CD4-positive, alpha-beta T cell (primary cell): Measurements from ENCODE around the gene INPP4B. TPM values are rescaled to one million over a fixed set of nuclear protein-coding genes. Genes with fewer than 3 reads are reported as not detected.

Source experiments
- ATAC-seq: fragments of 200-7000 bp; cut with Tn5 transposase; one replicate; pipeline ENCODE4 v1.10.0; 2022; ENCODE audit warnings: mild to moderate bottlenecking; ENCODE audit not compliant: poor library complexity
- CTCF ChIA-PET: fragments of 350-600 bp; sonication (Branson Sonifier 250); formaldehyde crosslinking; loops from one replicate; lab custom pipeline; 2021; ENCODE audit warnings: antibody characterized with exemption, inconsistent platforms; lab: Charles Lee
- POLR2A ChIA-PET: fragments of 350-600 bp; sonication (Branson Sonifier 250); formaldehyde crosslinking; loops from one replicate; lab custom pipeline; 2021; ENCODE audit warnings: antibody characterized with exemption, inconsistent platforms; lab: Charles Lee
- DNase-seq, 14 experiments: peaks; one replicate each; pipeline ENCODE4 v3.0.0-alpha.2; 2013 to 2020; ENCODE audit warnings: mixed read lengths in 2 of 14
- H3K27ac ChIP-seq, 2 donors: one replicate each; pipeline versions ENCODE4 v1.5.1 to v1.7.0; 2013; ENCODE audit warnings: low read length in 2 of 2, low read depth in 1 of 2, mild to moderate bottlenecking in 1 of 2
- H3K27me3 ChIP-seq, 2 experiments: 1 replicate in 1 of 2; 2 replicates in 1 of 2; pipeline versions ENCODE4 v1.6.1 to v1.7.0; 2013; ENCODE audit warnings: low read length in 2 of 2, control low read depth in 1 of 2, mild to moderate bottlenecking in 1 of 2, moderate library complexity in 1 of 2; ENCODE audit not compliant: insufficient read depth in 2 of 2, control insufficient read depth in 1 of 2
- H3K36me3 ChIP-seq: one replicate; pipeline ENCODE4 v1.6.1; 2013; ENCODE audit warnings: low read length, control low read depth; ENCODE audit not compliant: insufficient read depth
- H3K4me1 ChIP-seq: one replicate; pipeline ENCODE4 v1.6.1; 2013; ENCODE audit warnings: low read length, control low read depth; ENCODE audit not compliant: insufficient read depth
- H3K4me3 ChIP-seq: one replicate; pipeline ENCODE4 v1.5.1; 2013; ENCODE audit warnings: mild to moderate bottlenecking, low read length, moderate library complexity
- H3K9me3 ChIP-seq, 2 experiments: 1 replicate in 1 of 2; 2 replicates in 1 of 2; pipeline versions ENCODE4 v1.6.1 to v1.7.0; 2013; ENCODE audit warnings: low read length in 2 of 2, mild to moderate bottlenecking in 2 of 2, control low read depth in 1 of 2, moderate library complexity in 1 of 2; ENCODE audit not compliant: control insufficient read depth in 1 of 2, insufficient read depth in 1 of 2
- H3K27ac Mint-ChIP-seq: one replicate; pipeline ENCODE4 v1.8.0; 2020; ENCODE audit warnings: mixed read lengths
- H3K27me3 Mint-ChIP-seq: one replicate; pipeline ENCODE4 v1.8.0; 2021; ENCODE audit warnings: mixed read lengths
- H3K36me3 Mint-ChIP-seq: one replicate; pipeline ENCODE4 v1.8.0; 2021; ENCODE audit warnings: low read depth, mixed read lengths
- H3K4me1 Mint-ChIP-seq: one replicate; pipeline ENCODE4 v1.8.0; 2021; ENCODE audit warnings: low read depth, mixed read lengths
- H3K4me3 Mint-ChIP-seq: one replicate; pipeline ENCODE4 v1.8.0; 2020; ENCODE audit warnings: mild to moderate bottlenecking, mixed read lengths
- H3K9me3 Mint-ChIP-seq: one replicate; pipeline ENCODE4 v1.8.0; 2020; ENCODE audit warnings: mixed read lengths
- CTCF ChIP-seq: fragments of 200-600 bp; IDR thresholded peaks from one replicate; pipeline ENCODE4 v1.8.0; 2022; ENCODE audit warnings: antibody characterized with exemption, mild to moderate bottlenecking
- intact Hi-C, 2 experiments: fragments of 100-400 bp; cut with DNase I in 1 of 2; cut with micrococcal nuclease in 1 of 2; formaldehyde crosslinking; loops; one replicate each; pipeline versions ENCODE4 v1.15.1 to v1.9.0; 2023 to 2025; cut with DNase I, micrococcal nuclease
- total RNA-seq, 174 experiments: library from RNA in 2 of 174; stranded (reverse) in 2 of 174; gene quantifications; one replicate each; pipeline ENCODE4 v1.2.3 and lab custom pipeline; 2021 to 2026

Gene INPP4B
- total RNA-seq, 2 experiments from 2014 or later, result 50.7 to 53.8 TPM

GRCh38 chr4:142348613-142349021, 497.5 kb downstream of the INPP4B start:
- ChIA-PET POLR2A (interaction anchor here (0.6 to 9.6 kb wide), 6 partner anchors 8 to 354 kb away, joined by 3 to 116 read pairs (median 5); no protein-coding TSS in a partner anchor), CTCF (interaction anchor here (0.8 to 1.6 kb wide), 4 partner anchors 8 to 218 kb away, joined by 3 to 6 read pairs (median 4); no protein-coding TSS in a partner anchor)
- Histone ChIP-seq H3K36me3 (peaks cover 3% of the 10 kb centered on the region), H3K27ac (no peak overlapping the region), H3K27me3 (no peaks in the 10 kb centered on the region), H3K4me3 (no peak overlapping the region), H3K9me3 (no peaks in the 10 kb centered on the region), H3K4me1 (peaks cover 21% of the 10 kb centered on the region)
- H3K27ac Mint-ChIP-seq, result peak overlapping the region; percentile 89
- no peaks in the 10 kb centered on the region for H3K27me3 Mint-ChIP-seq
- TF ChIP-seq CTCF, result no peak
- ATAC-seq (no peak), DNase-seq (no peak)
- intact Hi-C loops, result no loop called here
- peaks cover 99% of the 10 kb centered on the region for H3K4me1 Mint-ChIP-seq
- H3K36me3 Mint-ChIP-seq, result peaks cover 21% of the 10 kb centered on the region
- H3K9me3 Mint-ChIP-seq, result no peaks in the 10 kb centered on the region
- peak overlapping the region; percentile 56 for H3K4me3 Mint-ChIP-seq

- Histone ChIP-seq H3K27me3 (no peaks in the 10 kb centered on the region), H3K4me3 (no peak overlapping the region), H3K27ac (no peak overlapping the region), H3K9me3 (no peaks in the 10 kb centered on the region), H3K4me1 (peaks cover 17% of the 10 kb centered on the region), H3K36me3 (peaks cover 3% of the 10 kb centered on the region)
- no peak for TF ChIP-seq CTCF
- intact Hi-C loops, result no loop called here
- DNase-seq (no peak), ATAC-seq (no peak)
- H3K4me1 Mint-ChIP-seq, result peaks cover 98% of the 10 kb centered on the region
- no peaks in the 10 kb centered on the region for H3K9me3 Mint-ChIP-seq
- peaks cover 29% of the 10 kb centered on the region for H3K36me3 Mint-ChIP-seq
- peak overlapping the region; percentile 89 for H3K27ac Mint-ChIP-seq
- POLR2A ChIA-PET, result interaction anchor here (1.3 kb wide), 1 partner anchor 9 kb away, joined by 5 read pairs; no protein-coding TSS in a partner anchor
- CTCF ChIA-PET, result interaction anchor here (1.1 to 1.3 kb wide), 2 partner anchors 10 to 11 kb away, joined by 3 to 5 read pairs; no protein-coding TSS in a partner anchor
- no peaks in the 10 kb centered on the region for H3K27me3 Mint-ChIP-seq
- H3K4me3 Mint-ChIP-seq, result peak overlapping the region; percentile 81
These were observed 498.9 kb downstream of the INPP4B start for GRCh38 chr4:142347241-142347640.

GRCh38 chr4:142345924-142346323, 500.2 kb downstream of the INPP4B start:
- Histone ChIP-seq H3K27ac (no peak overlapping the region), H3K27me3 (no peaks in the 10 kb centered on the region), H3K9me3 (no peaks in the 10 kb centered on the region), H3K4me1 (peaks cover 12% of the 10 kb centered on the region), H3K4me3 (no peak overlapping the region), H3K36me3 (peaks cover 8% of the 10 kb centered on the region)
- Mint-ChIP-seq H3K9me3 (no peaks in the 10 kb centered on the region), H3K4me3 (peak overlapping the region; percentile 66), H3K27ac (peak overlapping the region; percentile 89), H3K27me3 (no peaks in the 10 kb centered on the region), H3K36me3 (peaks cover 29% of the 10 kb centered on the region), H3K4me1 (peaks cover 96% of the 10 kb centered on the region)
- DNase-seq (no peak), ATAC-seq (no peak)
- intact Hi-C loops, result no loop called here
- CTCF ChIA-PET, result interaction anchor here (1.0 to 1.5 kb wide), 2 partner anchors 23 to 52 kb away, joined by 3 read pairs; no protein-coding TSS in a partner anchor
- POLR2A ChIA-PET, result interaction anchor here (1.0 to 1.9 kb wide), 5 partner anchors 9 to 500 kb away, joined by 3 to 7 read pairs (median 3); partner anchors contain the start of gene INPP4B
- TF ChIP-seq CTCF, result no peak
